ENCODE measurements around the gene CHSY1.

DNA sequence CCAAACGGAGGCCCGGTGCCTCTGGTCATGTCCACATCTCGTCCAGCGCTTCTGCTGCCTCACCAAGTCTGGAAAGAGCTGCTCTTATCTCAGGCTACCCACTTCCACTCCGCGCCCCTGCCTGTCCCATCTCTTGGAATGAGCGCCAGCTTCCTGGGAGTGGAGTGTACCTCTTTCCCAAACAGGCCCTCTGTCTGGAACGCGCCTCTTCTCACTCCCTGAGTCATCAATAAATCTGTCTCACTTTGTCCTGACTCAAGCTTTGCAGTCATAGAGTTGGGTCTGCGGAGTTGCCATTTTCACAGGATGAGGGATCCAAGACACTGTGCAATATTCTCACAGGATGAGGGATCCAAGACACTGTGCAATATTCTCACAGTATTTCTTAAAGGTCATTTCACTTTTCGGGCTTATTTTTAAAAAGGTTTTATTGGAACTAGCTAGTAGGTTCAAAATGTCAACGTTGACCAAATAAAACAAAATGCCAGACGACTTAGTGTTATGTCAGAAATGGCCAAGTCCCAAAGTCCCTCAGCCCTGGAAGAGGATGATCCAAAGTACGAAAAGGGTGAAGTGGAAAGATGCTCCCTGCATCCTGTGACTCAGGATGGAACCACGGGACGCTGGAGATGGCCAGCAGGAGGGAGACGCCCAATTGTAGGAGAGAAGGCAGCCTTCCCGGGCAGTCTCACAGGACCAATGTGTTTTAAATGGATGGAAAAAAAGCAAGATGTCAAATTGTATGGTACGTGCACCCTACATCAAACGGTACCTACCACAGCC lies 81.1 kb downstream of the CHSY1 start:
- TF ChIP-seq POLR2AphosphoS5 (IDR thresholded peaks at IDR 0.05; ENCODE audit: low read depth, low read length) = no peak
- TF ChIP-seq, protein P1, sequence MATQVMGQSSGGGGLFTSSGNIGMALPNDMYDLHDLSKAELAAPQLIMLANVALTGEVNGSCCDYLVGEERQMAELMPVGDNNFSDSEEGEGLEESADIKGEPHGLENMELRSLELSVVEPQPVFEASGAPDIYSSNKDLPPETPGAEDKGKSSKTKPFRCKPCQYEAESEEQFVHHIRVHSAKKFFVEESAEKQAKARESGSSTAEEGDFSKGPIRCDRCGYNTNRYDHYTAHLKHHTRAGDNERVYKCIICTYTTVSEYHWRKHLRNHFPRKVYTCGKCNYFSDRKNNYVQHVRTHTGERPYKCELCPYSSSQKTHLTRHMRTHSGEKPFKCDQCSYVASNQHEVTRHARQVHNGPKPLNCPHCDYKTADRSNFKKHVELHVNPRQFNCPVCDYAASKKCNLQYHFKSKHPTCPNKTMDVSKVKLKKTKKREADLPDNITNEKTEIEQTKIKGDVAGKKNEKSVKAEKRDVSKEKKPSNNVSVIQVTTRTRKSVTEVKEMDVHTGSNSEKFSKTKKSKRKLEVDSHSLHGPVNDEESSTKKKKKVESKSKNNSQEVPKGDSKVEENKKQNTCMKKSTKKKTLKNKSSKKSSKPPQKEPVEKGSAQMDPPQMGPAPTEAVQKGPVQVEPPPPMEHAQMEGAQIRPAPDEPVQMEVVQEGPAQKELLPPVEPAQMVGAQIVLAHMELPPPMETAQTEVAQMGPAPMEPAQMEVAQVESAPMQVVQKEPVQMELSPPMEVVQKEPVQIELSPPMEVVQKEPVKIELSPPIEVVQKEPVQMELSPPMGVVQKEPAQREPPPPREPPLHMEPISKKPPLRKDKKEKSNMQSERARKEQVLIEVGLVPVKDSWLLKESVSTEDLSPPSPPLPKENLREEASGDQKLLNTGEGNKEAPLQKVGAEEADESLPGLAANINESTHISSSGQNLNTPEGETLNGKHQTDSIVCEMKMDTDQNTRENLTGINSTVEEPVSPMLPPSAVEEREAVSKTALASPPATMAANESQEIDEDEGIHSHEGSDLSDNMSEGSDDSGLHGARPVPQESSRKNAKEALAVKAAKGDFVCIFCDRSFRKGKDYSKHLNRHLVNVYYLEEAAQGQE (IDR thresholded peaks at IDR 0.05; ENCODE audit: insufficient read depth in 1 of 2, low read depth in 2 of 2, low read length in 2 of 2) = no peak
- TF ChIP-seq TAF1 (IDR thresholded peaks at IDR 0.05; ENCODE audit: borderline replicate concordance, insufficient read depth, low read length) = no peak
- no peak for TF ChIP-seq FOXP2 (optimal IDR thresholded peaks at IDR 0.05; ENCODE audit: borderline replicate concordance, extremely low read depth, extremely low read length, insufficient read depth)
- no peak for TF ChIP-seq SIN3A (IDR thresholded peaks at IDR 0.05; ENCODE audit: borderline replicate concordance, insufficient read depth, low read length)

Data from PFSK-1 (cell line).